ENCODE measurements around the gene ZNF689.

GRCh38 chr16:30656974-30657865 lies 47.0 kb upstream of the ZNF689 start:
- TF ChIP-seq SMC3 (conservative IDR thresholded peaks at IDR 0.05; ENCODE audit: poor library complexity) (no peak), POLR2AphosphoS5 (IDR thresholded peaks at IDR 0.05) (no peak), REST (IDR thresholded peaks at IDR 0.05; ENCODE audit: borderline replicate concordance) (peak; percentile 3), EP300 (conservative IDR thresholded peaks at IDR 0.05; ENCODE audit: poor library complexity, severe bottlenecking) (no peak), EZH2 (IDR thresholded peaks at IDR 0.05; ENCODE audit: borderline replicate concordance, insufficient read depth, low read length, poor library complexity, severe bottlenecking) (no peak), TAF1 (IDR thresholded peaks at IDR 0.05; ENCODE audit: low read depth) (no peak), RAD21 (conservative IDR thresholded peaks at IDR 0.05) (no peak), MXI1 (conservative IDR thresholded peaks at IDR 0.05; ENCODE audit: poor library complexity, severe bottlenecking) (no peak)
- TF ChIP-seq, protein P1, sequence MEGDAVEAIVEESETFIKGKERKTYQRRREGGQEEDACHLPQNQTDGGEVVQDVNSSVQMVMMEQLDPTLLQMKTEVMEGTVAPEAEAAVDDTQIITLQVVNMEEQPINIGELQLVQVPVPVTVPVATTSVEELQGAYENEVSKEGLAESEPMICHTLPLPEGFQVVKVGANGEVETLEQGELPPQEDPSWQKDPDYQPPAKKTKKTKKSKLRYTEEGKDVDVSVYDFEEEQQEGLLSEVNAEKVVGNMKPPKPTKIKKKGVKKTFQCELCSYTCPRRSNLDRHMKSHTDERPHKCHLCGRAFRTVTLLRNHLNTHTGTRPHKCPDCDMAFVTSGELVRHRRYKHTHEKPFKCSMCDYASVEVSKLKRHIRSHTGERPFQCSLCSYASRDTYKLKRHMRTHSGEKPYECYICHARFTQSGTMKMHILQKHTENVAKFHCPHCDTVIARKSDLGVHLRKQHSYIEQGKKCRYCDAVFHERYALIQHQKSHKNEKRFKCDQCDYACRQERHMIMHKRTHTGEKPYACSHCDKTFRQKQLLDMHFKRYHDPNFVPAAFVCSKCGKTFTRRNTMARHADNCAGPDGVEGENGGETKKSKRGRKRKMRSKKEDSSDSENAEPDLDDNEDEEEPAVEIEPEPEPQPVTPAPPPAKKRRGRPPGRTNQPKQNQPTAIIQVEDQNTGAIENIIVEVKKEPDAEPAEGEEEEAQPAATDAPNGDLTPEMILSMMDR (IDR thresholded peaks at IDR 0.05; ENCODE audit: poor library complexity, severe bottlenecking), result no peak
